HG02981 (cell line): ENCODE measurements around the gene PDZD8.
A peak's percentile ranks its signal among the peaks of the same experiment; 100 is the strongest.

Experiments
- ATAC-seq: cut with Tn5 transposase; IDR thresholded peaks from one replicate; pipeline ENCODE4 v1.9.1; 2021; ENCODE audit warnings: mild to moderate bottlenecking, moderate library complexity; ENCODE audit not compliant: unreplicated experiment

PDZD8 gene

GRCh38 chr10:117352724-117353123, 22.5 kb downstream of the PDZD8 start:
- no peak for ATAC-seq

GRCh38 chr10:117351996-117352395, 23.2 kb downstream of the PDZD8 start:
- no peak for ATAC-seq

GRCh38 chr10:117351558-117351957, 23.7 kb downstream of the PDZD8 start:
- no peak for ATAC-seq

GRCh38 chr10:117350909-117351308, 24.3 kb downstream of the PDZD8 start:
- ATAC-seq, result peak; percentile 77

DNA sequence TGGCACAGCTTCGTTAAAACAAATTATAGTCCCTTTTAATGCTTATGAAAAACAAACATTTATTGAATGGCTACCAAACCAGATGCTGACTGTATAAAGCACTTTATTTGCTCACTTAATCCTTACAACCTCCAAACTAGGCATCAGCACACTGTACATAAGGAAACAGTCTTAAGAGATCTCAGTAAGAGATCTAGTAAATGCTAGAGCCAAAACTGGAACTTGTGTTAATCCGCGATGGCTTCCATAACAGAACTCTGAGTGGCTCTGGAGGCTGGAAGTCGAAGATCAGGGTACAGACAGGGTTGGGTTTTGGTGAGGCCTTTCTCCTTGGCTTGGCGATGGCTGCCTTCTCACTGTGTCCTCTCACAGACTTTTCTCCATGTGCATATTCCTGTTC, 27.0 kb downstream of the PDZD8 start:
- ATAC-seq, result no peak

GRCh38 chr10:117346574-117346973, 28.7 kb downstream of the PDZD8 start:
- no peak for ATAC-seq

DNA sequence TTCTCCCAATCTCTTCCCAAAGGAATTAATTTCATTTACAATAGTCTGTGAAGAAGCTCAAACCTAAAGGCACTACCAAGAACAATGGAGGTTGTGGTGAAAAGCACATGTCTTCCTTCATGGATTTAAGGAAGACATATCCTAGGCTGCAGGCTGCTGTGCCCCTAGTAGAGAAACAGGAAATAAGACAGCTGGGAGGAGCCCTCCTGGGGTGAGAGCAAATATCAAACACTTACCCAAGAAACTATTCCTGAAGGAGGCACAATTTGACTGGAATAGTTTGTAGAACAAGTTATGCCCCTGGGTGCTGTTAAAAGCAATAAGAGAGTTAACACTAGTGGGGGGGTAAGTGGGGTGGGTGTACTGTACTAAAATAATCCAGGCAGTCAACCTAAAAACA, 30.1 kb downstream of the PDZD8 start:
- ATAC-seq, result no peak

GRCh38 chr10:117342641-117343040, 32.6 kb downstream of the PDZD8 start:
- ATAC-seq, result no peak

GRCh38 chr10:117341061-117341460, 34.2 kb downstream of the PDZD8 start:
- ATAC-seq, result no peak

DNA sequence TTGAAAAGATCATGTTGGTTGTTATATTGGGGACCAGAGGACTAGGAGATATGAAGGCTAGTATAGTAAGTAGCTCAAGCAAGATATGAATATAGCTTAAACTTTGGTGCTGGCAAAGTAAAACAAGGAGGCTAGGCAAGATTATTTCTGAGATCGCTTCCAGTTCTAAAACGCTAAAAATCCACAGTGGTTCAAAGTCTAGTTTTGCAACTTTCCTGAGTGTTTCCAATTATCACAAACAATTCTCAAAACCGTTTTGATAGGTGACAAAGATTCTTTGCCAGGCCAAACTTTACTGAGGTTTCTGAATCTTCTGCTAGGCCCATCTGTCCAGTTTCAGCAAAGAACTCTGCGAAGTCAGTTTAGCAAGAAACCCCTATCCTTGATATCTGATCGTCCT, 35.3 kb downstream of the PDZD8 start:
- no peak for ATAC-seq

GRCh38 chr10:117339578-117339977, 35.7 kb downstream of the PDZD8 start:
- no peak for ATAC-seq

GRCh38 chr10:117334926-117335325, 40.3 kb downstream of the PDZD8 start:
- ATAC-seq, result no peak

DNA sequence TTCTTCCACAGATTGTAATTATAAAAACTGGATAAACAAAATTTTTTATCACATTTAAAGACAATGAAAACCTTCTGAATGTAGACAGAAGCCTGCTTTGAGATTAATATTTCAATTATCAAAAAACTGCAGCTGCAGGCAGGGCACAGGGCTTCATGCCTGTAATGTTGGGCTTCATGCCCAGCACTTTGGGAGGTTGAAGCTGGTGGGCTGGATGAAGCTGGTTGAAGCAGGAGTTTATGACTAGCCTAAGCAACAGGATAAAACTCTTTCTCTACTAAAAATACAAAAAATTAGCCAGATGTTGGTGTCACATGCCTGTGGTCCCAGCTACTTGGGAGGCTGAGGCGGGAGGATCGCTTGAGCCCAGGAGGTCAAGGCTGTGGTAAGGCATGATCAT, 41.2 kb downstream of the PDZD8 start:
- no peak for ATAC-seq

GRCh38 chr10:117327262-117327661, 48.0 kb downstream of the PDZD8 start:
- no peak for ATAC-seq

DNA sequence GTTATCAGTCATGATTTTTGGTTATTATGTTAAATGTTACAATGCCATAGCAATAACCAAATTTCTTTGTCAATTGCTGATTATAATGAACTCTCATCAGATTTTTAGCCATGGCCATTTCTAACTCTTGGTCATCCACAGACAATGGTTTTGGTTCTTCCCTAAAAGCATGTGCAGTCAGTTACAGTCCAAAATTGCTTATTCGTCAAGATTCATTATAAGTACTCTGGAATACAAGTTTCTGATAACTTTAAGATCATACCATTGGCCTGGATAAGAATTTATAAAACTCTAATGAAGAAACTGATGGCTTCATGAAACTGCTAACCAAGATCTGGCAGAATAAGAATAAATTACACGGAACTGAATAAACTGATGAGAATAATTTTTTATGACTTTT, 50.9 kb downstream of the PDZD8 start:
- no peak for ATAC-seq

DNA sequence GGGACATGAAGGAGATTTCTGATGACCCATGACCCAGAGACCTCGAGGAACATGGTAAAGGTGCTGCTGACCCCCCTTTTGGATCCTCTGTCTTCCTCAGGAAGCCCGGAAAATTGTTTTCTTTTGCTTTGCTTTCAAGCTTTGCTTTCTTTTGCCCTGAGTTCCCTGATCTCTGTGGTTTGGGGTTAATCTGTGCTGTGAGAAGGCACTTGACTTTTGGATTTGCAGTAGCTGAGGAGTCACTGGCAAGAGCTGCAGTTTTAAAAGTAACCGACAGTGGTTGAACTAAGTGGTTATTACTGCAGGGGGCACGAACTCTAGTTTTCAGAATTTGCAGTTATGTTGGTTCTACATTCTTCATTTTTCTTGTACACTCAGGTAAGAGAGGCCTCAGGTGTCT, 53.0 kb downstream of the PDZD8 start:
- ATAC-seq, result no peak

DNA sequence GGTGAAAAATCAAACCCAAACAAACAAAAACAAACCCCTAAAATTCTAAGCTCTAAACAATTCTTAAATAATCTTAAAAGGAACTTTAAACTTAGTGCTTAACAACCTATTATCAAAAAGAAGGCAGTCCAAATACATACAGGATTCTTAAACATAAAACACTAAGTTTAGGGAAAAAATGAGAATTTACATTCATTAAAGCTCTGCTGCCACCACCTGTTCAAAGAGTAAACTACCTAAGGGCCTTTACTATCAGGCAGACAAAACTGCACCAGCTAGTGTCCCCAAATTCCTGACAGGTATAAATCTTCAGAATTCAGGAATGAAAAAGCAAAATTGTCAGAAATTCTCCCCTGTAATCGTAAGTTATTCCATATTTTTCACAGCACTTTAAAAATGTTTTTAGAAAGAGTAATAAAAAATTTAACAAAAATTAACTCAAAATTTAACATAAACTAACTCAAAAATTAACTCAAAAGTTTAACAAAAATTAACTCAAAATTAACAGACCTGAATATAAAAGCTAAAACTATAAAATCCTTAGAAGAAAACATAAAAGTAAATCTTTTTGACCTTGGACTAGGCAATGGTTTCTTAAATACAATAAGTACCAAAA, 55.1 kb downstream of the PDZD8 start:
- ATAC-seq, result no peak

DNA sequence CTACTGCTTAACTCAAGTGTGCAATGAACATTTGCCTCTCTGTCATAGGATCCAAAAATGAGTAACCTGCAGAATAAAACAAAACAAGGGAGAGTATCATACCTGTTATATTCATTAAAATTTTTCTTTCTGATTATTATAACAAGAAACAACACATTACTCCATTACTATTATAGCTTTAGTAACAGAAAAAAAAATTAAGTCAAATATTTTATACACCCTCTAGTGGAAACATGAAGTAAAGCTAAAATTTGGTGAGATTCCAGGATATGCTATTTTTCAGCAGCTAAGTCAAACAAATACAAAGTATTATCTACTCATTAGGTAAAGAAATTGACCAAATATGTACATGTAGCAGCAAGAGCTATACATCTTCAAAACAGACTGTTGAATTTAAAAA, 56.3 kb downstream of the PDZD8 start:
- ATAC-seq, result no peak

DNA sequence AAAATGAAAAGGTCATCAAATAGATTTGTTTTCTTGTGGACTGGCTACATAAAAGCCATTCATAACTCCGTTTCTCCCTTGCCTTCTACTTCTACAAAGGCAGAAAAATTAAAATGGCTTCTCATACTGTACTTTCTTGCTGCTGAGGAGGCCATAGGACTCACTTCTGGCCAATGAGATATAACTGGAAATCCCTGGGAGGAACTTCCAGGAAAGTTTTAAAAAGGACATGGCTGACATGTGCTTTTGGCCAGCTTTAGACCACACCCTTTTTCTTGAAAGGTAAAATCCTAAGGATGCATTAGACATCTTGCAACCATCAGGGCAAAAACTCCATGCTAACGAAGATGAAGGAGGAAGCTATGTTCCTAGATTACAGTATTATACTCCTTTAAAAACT, 58.5 kb downstream of the PDZD8 start:
- ATAC-seq, result no peak

- no peak for ATAC-seq
Measured at GRCh38 chr10:117313641-117314040, 61.6 kb downstream of the PDZD8 start.

GRCh38 chr10:117312430-117312829, 62.8 kb downstream of the PDZD8 start:
- ATAC-seq, result no peak

GRCh38 chr10:117311261-117311660, 64.0 kb downstream of the PDZD8 start:
- ATAC-seq, result no peak

DNA sequence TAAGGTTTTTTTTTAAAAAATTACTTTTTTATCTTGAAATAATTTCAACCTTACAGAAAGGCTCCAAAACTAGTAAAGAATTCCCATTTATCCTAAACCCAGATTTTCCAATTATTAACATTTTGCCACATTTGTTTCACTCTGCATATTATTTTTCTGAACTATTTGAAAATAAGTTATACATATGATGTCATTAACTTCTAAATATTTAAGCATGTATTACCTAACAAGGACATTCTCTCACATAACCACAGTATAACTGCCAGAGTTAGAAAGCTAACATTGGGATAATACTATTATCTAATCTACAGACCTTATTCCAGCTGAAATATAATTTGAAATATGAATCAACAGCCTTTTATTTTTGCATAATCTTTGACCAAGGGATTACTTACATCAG, 68.6 kb downstream of the PDZD8 start:
- no peak for ATAC-seq
